Measurements from ENCODE around the gene XXYLT1. TPM values are rescaled to one million over a fixed set of nuclear protein-coding genes. Genes with fewer than 3 reads are reported as not detected.
A peak's percentile ranks its signal among the peaks of the same experiment; 100 is the strongest.

XXYLT1 gene
- total RNA-seq, 1 experiment from 2014 or later = 25.5 TPM

GRCh38 chr3:195181741-195182469, 89.1 kb downstream of the XXYLT1 start:
- DNase-seq = peak; percentile 32

DNA sequence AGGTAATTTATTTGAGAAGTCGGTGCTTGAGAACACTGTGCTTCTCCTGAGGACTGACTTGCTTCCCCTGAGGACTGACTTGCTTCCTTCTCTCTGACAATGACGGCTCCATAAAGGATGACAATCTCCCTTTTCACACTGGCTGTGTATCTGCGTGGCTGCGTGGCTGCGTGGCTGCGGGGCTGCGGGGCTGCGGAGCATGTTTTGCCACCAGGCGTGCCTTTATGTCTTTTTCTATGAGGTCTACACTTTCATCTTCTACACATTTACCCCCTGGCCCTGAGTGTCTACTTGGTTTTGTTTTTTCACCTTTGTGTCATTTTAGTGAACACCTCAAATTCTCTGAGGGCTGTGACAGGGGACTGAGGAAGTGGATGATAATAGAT, 89.9 kb downstream of the XXYLT1 start:
- no peaks in the 10 kb centered on the region for H3K36me3 ChIP-seq (ENCODE audit: low read depth, low read length)
- no peak overlapping the region for H3K9ac ChIP-seq (ENCODE audit: low read length)
- H2AFZ ChIP-seq (ENCODE audit: low read length) = no peak overlapping the region
- no peaks in the 10 kb centered on the region for H3K9me3 ChIP-seq (ENCODE audit: low read length)
- H3K4me2 ChIP-seq (ENCODE audit: low read length) = no peak overlapping the region
- no peak overlapping the region for H3K4me3 ChIP-seq (ENCODE audit: low read length)
- intact Hi-C loops (cut with micrococcal nuclease) = no loop called here
- no peaks in the 10 kb centered on the region for H3K27me3 ChIP-seq (ENCODE audit: low read length)
- DNase-seq = no peak
- no peak overlapping the region for H3K27ac ChIP-seq (ENCODE audit: low read length)
- no peak for ATAC-seq
- POLR2A ChIA-PET (ENCODE audit: unreplicated experiment) = interaction anchor here (0.5 kb wide), 1 partner anchor 21 kb away, joined by 3 read pairs; no protein-coding TSS in a partner anchor
- CTCF ChIA-PET = no interaction called here
- no peaks in the 10 kb centered on the region for H3K79me2 ChIP-seq (ENCODE audit: low read length)
- peaks cover 28% of the 10 kb centered on the region for H3K4me1 ChIP-seq (ENCODE audit: insufficient read depth, low read length)
- H3F3A ChIP-seq (ENCODE audit: low read length, unreplicated experiment) = no peaks in the 10 kb centered on the region
- H4K20me1 ChIP-seq (ENCODE audit: low read length) = no peaks in the 10 kb centered on the region
- TF ChIP-seq EZH2 (IDR thresholded peaks at IDR 0.05; ENCODE audit: low read length, unreplicated experiment) = no peak
- no peak for TF ChIP-seq CTCF (conservative IDR thresholded peaks at IDR 0.05; ENCODE audit: low read depth, low read length)
- no peak for TF ChIP-seq EZH2phosphoT487 (IDR thresholded peaks at IDR 0.05; ENCODE audit: borderline replicate concordance, low read length)
- BruUV-seq (replicated peaks) = no TSS peak
- H3K9me2 ChIP-seq (replicated peaks; ENCODE audit: low read length) = no peaks in the 10 kb centered on the region

More at GRCh38 chr3:195181741-195182469, 89.1 kb downstream of the XXYLT1 start:
- ChIA-PET CTCF (interaction anchor here (1.0 kb wide), 1 partner anchor 45 kb away, joined by 3 read pairs; no protein-coding TSS in a partner anchor), POLR2A (ENCODE audit: unreplicated experiment) (interaction anchor here (0.5 to 0.7 kb wide), 2 partner anchors 19 to 22 kb away, joined by 3 to 4 read pairs; no protein-coding TSS in a partner anchor)
- peak; percentile 33 for ATAC-seq
- Histone ChIP-seq H3K9ac (ENCODE audit: low read length) (no peak overlapping the region), H3K27me3 (ENCODE audit: low read length) (no peaks in the 10 kb centered on the region), H3K4me3 (ENCODE audit: low read length) (no peak overlapping the region), H3K36me3 (ENCODE audit: low read depth, low read length) (no peaks in the 10 kb centered on the region), H3K9me3 (ENCODE audit: low read length) (no peaks in the 10 kb centered on the region), H3K27ac (ENCODE audit: low read length) (peak overlapping the region; percentile 10), H3F3A (ENCODE audit: low read length, unreplicated experiment) (no peaks in the 10 kb centered on the region), H4K20me1 (ENCODE audit: low read length) (no peaks in the 10 kb centered on the region), H3K4me1 (ENCODE audit: insufficient read depth, low read length) (peaks cover 29% of the 10 kb centered on the region), H3K4me2 (ENCODE audit: low read length) (peak overlapping the region; percentile 68), H3K79me2 (ENCODE audit: low read length) (no peaks in the 10 kb centered on the region), H2AFZ (ENCODE audit: low read length) (no peak overlapping the region; the same call in 1 of the 2 replicates), H3K9me2 (replicated peaks; ENCODE audit: low read length) (no peaks in the 10 kb centered on the region)
- no TSS peak for BruUV-seq (replicated peaks)
- intact Hi-C loops (cut with micrococcal nuclease) = no loop called here
- TF ChIP-seq EZH2phosphoT487 (IDR thresholded peaks at IDR 0.05; ENCODE audit: borderline replicate concordance, low read length) (no peak), EZH2 (IDR thresholded peaks at IDR 0.05; ENCODE audit: low read length, unreplicated experiment) (no peak), CTCF (conservative IDR thresholded peaks at IDR 0.05; ENCODE audit: low read depth, low read length) (no peak)

GRCh38 chr3:195180490-195181112, 90.4 kb downstream of the XXYLT1 start:
- Histone ChIP-seq H3K9me2 (replicated peaks; ENCODE audit: low read length) (no peaks in the 10 kb centered on the region), H3K36me3 (ENCODE audit: low read depth, low read length) (no peaks in the 10 kb centered on the region), H3K9me3 (ENCODE audit: low read length) (no peaks in the 10 kb centered on the region), H3K4me1 (ENCODE audit: insufficient read depth, low read length) (peaks cover 23% of the 10 kb centered on the region), H3K9ac (ENCODE audit: low read length) (no peak overlapping the region), H3K27ac (ENCODE audit: low read length) (no peak overlapping the region), H2AFZ (ENCODE audit: low read length) (no peak overlapping the region), H3K4me3 (ENCODE audit: low read length) (no peak overlapping the region), H3K27me3 (ENCODE audit: low read length) (no peaks in the 10 kb centered on the region), H4K20me1 (ENCODE audit: low read length) (no peaks in the 10 kb centered on the region), H3K79me2 (ENCODE audit: low read length) (no peaks in the 10 kb centered on the region), H3F3A (ENCODE audit: low read length, unreplicated experiment) (no peaks in the 10 kb centered on the region), H3K4me2 (ENCODE audit: low read length) (no peak overlapping the region)
- CTCF ChIA-PET = no interaction called here
- no peak for ATAC-seq
- no peak for DNase-seq
- TF ChIP-seq EZH2 (IDR thresholded peaks at IDR 0.05; ENCODE audit: low read length, unreplicated experiment) (no peak), EZH2phosphoT487 (IDR thresholded peaks at IDR 0.05; ENCODE audit: borderline replicate concordance, low read length) (no peak), CTCF (conservative IDR thresholded peaks at IDR 0.05; ENCODE audit: low read depth, low read length) (no peak)
- no TSS peak for BruUV-seq (replicated peaks)
- intact Hi-C loops (cut with micrococcal nuclease) = no loop called here
- POLR2A ChIA-PET (ENCODE audit: unreplicated experiment) = no interaction called here
